ENCODE data around the gene PSMC4. TPM values are rescaled to one million over a fixed set of nuclear protein-coding genes. Genes with fewer than 3 reads are reported as not detected.
A peak's percentile ranks its signal among the peaks of the same experiment; 100 is the strongest.

Gene PSMC4
- total RNA-seq, 1 experiment from 2014 or later = 120 TPM

DNA sequence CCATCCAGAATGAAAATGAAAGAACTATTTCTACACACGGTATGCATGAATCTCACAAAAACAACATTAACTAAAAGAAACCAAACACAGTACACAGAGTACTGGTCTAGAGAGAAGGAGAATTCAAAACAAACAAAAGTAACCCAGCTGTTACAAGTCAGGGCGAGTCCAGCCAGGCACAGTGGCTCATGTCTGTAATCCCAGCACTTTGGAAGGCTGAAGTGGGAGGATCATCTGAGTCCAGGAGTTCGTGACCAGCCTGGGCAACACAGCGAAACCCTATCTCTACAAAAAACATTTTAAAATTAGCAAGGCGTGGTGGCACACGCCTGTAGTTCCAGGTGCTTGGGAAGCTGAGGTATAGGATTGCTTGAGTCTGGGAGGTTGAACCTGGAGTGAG is 1.7 kb upstream of the PSMC4 start:
- H3K4me3 ChIP-seq (replicated peaks in 1 of 2; ENCODE audit: low read depth in 1 of 2, low read length in 2 of 2) = peak overlapping the region; percentile 62 to 100; a peak in 3 of 4 replicates
- no peaks in the 10 kb centered on the region for H3K9me2 ChIP-seq (ENCODE audit: insufficient read depth)
- peak overlapping the region; percentile 99 for H3K4me2 ChIP-seq (ENCODE audit: low read length)
- H3K9ac ChIP-seq (ENCODE audit: low read length) = peak overlapping the region; percentile 99
- TF ChIP-seq EZH2 (IDR thresholded peaks at IDR 0.05) = no peak
- TF ChIP-seq, protein P1, sequence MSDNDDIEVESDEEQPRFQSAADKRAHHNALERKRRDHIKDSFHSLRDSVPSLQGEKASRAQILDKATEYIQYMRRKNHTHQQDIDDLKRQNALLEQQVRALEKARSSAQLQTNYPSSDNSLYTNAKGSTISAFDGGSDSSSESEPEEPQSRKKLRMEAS (IDR thresholded peaks at IDR 0.05) = no peak
- TF ChIP-seq, protein P2, sequence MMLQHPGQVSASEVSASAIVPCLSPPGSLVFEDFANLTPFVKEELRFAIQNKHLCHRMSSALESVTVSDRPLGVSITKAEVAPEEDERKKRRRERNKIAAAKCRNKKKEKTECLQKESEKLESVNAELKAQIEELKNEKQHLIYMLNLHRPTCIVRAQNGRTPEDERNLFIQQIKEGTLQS (IDR thresholded peaks at IDR 0.05) = no peak
- TF ChIP-seq CEBPB (IDR thresholded peaks at IDR 0.05; ENCODE audit: low read depth) = no peak
- TF ChIP-seq EGR1 (IDR thresholded peaks at IDR 0.05; ENCODE audit: low read depth) = no peak
- no peak for TF ChIP-seq YY1 (IDR thresholded peaks at IDR 0.05; ENCODE audit: extremely low read depth, insufficient replicate concordance, low read depth, low read length)
- no peak for TF ChIP-seq POLR2AphosphoS5 (IDR thresholded peaks at IDR 0.05; ENCODE audit: low read depth, low read length)
- H3K79me2 ChIP-seq (ENCODE audit: insufficient read depth, low read length) = peaks cover 49% of the 10 kb centered on the region
- no peak for DNase-seq (ENCODE audit: low read depth, low spot score)
- POLR2A ChIA-PET = no interaction called here
- H3K9me3 ChIP-seq (ENCODE audit: control insufficient read depth in 1 of 2, insufficient read depth in 1 of 2, low read depth in 1 of 2, low read length in 2 of 2) = no peaks in the 10 kb centered on the region
- CTCF ChIA-PET = interaction anchor here (0.9 kb wide), 1 partner anchor 176 kb away, joined by 3 read pairs; no protein-coding TSS in a partner anchor
- ATAC-seq = no peak
- peaks cover 16 to 19% of the 10 kb centered on the region in 2 experiments; a peak in 3 of 4 replicates for H3K36me3 ChIP-seq (ENCODE audit: control insufficient read depth in 1 of 2, insufficient read depth in 2 of 2, low read length in 2 of 2)
- peak overlapping the region; percentile 82 for H3K27ac ChIP-seq (ENCODE audit: low read depth, low read length)
- no peaks in the 10 kb centered on the region for H4K20me1 ChIP-seq (ENCODE audit: insufficient read depth)
- intact Hi-C loops (cut with micrococcal nuclease) = no loop called here
- RAD21 ChIA-PET (ENCODE audit: low non-redundant PET in 1 of 2, low total read pairs in 2 of 2, uncharacterized antibody in 2 of 2, unreplicated experiment in 2 of 2) = no interaction called here
- H2AFZ ChIP-seq (ENCODE audit: low read depth, low read length, poor library complexity, severe bottlenecking) = no peak overlapping the region
- H3K27me3 ChIP-seq (ENCODE audit: insufficient read depth, low read length) = no peaks in the 10 kb centered on the region
- no TSS peak for BruUV-seq (replicated peaks)
- peaks cover 6 to 18% of the 10 kb centered on the region in 2 experiments for H3K4me1 ChIP-seq (ENCODE audit: control insufficient read depth in 1 of 2, insufficient read depth in 2 of 2, low read length in 2 of 2)

DNA sequence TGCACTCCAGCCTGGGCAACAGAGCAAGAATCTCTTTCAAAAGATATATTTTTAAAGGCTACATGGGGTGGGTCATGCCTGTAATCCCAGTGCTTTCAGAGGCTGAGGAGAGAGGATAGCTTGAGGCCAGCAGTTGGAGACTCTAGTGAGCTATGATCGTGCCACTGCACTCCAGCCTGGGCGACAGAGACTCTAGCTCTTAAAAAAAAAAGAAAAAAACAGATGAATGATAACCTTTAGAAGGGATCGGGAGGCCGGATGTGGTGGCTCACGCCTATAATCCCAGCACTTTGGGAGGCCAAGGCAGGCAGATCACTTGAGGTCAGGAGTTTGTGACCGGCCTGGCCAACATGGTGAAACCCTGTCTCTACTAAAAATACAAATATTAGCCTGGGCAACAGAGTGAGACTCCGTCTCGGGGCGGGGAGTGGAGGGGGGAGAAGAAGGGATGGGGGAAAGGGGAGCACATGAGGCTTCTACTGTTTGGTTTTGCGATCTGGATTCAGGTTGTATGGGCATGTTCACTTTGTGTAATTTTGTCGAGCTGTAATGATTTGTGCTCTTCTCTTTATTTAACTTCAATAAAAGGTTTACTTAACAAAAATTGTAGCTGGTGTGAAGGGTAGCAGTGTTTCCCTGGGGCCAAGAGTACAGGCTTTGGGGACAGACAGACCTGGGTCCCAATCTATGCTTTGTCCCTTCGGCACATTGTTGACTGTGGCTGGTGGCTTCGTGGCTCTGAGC is 1.1 kb upstream of the PSMC4 start:
- H3K27ac ChIP-seq (ENCODE audit: low read depth, low read length) = peak overlapping the region; percentile 82
- intact Hi-C loops (cut with micrococcal nuclease) = loop anchor here (2.0 kb wide), 1 partner anchor 177 kb away; no protein-coding TSS in a partner anchor
- H3K4me3 ChIP-seq (replicated peaks in 1 of 2; ENCODE audit: low read depth in 1 of 2, low read length in 2 of 2) = peak overlapping the region; percentile 62 to 100
- POLR2A ChIA-PET = interaction anchor here (0.6 to 1.5 kb wide), 4 partner anchors 26 to 534 kb away, joined by 3 to 7 read pairs (median 4); partner anchors contain the start of genes RPS16 and ZNF546
- H3K36me3 ChIP-seq (ENCODE audit: control insufficient read depth in 1 of 2, insufficient read depth in 2 of 2, low read length in 2 of 2) = peaks cover 22 to 25% of the 10 kb centered on the region in 2 experiments
- CTCF ChIA-PET = interaction anchor here (0.9 to 1.7 kb wide), 9 partner anchors 8 to 248 kb away, joined by 3 to 10 read pairs (median 4); partner anchors contain the start of genes FBL and TTC9B
- no peak for DNase-seq (ENCODE audit: low read depth, low spot score)
- peak overlapping the region; percentile 99 for H3K9ac ChIP-seq (ENCODE audit: low read length)
- peaks cover 55% of the 10 kb centered on the region for H3K79me2 ChIP-seq (ENCODE audit: insufficient read depth, low read length)
- no peaks in the 10 kb centered on the region for H4K20me1 ChIP-seq (ENCODE audit: insufficient read depth)
- no peak overlapping the region for H2AFZ ChIP-seq (ENCODE audit: low read depth, low read length, poor library complexity, severe bottlenecking)
- H3K4me1 ChIP-seq (ENCODE audit: control insufficient read depth in 1 of 2, insufficient read depth in 2 of 2, low read length in 2 of 2) = peaks cover 6 to 18% of the 10 kb centered on the region in 2 experiments
- peak overlapping the region; percentile 99 for H3K4me2 ChIP-seq (ENCODE audit: low read length)
- RAD21 ChIA-PET (ENCODE audit: low non-redundant PET in 1 of 2, low total read pairs in 2 of 2, uncharacterized antibody in 2 of 2, unreplicated experiment in 2 of 2) = no interaction called here
- no TSS peak for BruUV-seq (replicated peaks)
- H3K9me3 ChIP-seq (ENCODE audit: control insufficient read depth in 1 of 2, insufficient read depth in 1 of 2, low read depth in 1 of 2, low read length in 2 of 2) = no peaks in the 10 kb centered on the region
- no peak; the same call in 1 of the 2 replicates for ATAC-seq
- no peaks in the 10 kb centered on the region for H3K27me3 ChIP-seq (ENCODE audit: insufficient read depth, low read length)
- H3K9me2 ChIP-seq (ENCODE audit: insufficient read depth) = no peaks in the 10 kb centered on the region
- TF ChIP-seq CBX3 (IDR thresholded peaks at IDR 0.05; ENCODE audit: low read depth) (no peak), SRF (IDR thresholded peaks at IDR 0.05; ENCODE audit: low read depth) (no peak), EGR1 (IDR thresholded peaks at IDR 0.05; ENCODE audit: low read depth) (no peak), YY1 (IDR thresholded peaks at IDR 0.05; ENCODE audit: extremely low read depth, insufficient replicate concordance, low read depth, low read length) (no peak), EZH2 (IDR thresholded peaks at IDR 0.05) (no peak), JUND (IDR thresholded peaks at IDR 0.05) (no peak), POLR2AphosphoS5 (IDR thresholded peaks at IDR 0.05; ENCODE audit: low read depth, low read length) (no peak), CEBPB (IDR thresholded peaks at IDR 0.05; ENCODE audit: low read depth) (no peak)
- TF ChIP-seq, protein P3, sequence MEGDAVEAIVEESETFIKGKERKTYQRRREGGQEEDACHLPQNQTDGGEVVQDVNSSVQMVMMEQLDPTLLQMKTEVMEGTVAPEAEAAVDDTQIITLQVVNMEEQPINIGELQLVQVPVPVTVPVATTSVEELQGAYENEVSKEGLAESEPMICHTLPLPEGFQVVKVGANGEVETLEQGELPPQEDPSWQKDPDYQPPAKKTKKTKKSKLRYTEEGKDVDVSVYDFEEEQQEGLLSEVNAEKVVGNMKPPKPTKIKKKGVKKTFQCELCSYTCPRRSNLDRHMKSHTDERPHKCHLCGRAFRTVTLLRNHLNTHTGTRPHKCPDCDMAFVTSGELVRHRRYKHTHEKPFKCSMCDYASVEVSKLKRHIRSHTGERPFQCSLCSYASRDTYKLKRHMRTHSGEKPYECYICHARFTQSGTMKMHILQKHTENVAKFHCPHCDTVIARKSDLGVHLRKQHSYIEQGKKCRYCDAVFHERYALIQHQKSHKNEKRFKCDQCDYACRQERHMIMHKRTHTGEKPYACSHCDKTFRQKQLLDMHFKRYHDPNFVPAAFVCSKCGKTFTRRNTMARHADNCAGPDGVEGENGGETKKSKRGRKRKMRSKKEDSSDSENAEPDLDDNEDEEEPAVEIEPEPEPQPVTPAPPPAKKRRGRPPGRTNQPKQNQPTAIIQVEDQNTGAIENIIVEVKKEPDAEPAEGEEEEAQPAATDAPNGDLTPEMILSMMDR (IDR thresholded peaks at IDR 0.05 in 2 of 3, conservative IDR thresholded peaks at IDR 0.05 in 1 of 3; ENCODE audit: borderline replicate concordance in 1 of 3, insufficient read depth in 1 of 3, low read depth in 2 of 3, low read length in 2 of 3) = no peak
- TF ChIP-seq, protein P4, sequence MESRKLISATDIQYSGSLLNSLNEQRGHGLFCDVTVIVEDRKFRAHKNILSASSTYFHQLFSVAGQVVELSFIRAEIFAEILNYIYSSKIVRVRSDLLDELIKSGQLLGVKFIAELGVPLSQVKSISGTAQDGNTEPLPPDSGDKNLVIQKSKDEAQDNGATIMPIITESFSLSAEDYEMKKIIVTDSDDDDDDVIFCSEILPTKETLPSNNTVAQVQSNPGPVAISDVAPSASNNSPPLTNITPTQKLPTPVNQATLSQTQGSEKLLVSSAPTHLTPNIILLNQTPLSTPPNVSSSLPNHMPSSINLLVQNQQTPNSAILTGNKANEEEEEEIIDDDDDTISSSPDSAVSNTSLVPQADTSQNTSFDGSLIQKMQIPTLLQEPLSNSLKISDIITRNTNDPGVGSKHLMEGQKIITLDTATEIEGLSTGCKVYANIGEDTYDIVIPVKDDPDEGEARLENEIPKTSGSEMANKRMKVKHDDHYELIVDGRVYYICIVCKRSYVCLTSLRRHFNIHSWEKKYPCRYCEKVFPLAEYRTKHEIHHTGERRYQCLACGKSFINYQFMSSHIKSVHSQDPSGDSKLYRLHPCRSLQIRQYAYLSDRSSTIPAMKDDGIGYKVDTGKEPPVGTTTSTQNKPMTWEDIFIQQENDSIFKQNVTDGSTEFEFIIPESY (IDR thresholded peaks at IDR 0.05; ENCODE audit: extremely low read depth, insufficient replicate concordance, low read length) = no peak

All from HCT116 (cell line).